ENCODE measurements around the gene TSPAN5.

DNA sequence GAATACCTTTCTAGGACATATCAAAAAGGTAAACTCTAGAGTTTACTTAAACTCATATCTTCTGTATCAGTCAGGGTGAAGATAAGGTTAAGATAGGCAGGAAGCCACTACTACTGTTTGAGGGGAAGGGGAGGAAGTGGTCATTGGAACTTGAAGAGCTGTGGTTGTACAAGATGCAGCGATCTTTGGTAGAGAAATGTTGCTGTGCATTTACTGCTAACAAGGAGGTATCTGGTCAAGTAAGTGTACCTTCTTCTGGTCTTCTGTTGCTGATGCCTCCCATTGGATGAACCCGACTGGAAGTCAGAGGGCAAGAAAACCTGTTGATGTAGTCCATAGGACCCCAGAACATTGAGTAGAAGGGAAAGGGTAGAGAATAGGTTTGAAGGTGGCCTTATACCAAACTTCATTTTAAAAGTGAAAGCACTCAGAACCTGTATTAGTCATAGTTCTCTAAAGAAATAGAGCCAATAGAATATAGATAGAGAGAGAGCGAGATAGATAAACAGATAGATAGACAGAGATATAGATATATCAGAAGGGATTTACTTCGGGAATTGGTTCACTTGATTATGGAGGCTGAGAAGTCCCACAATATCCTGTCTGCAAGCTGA lies 47.9 kb upstream of the TSPAN5 start:
- TF ChIP-seq, protein P1, sequence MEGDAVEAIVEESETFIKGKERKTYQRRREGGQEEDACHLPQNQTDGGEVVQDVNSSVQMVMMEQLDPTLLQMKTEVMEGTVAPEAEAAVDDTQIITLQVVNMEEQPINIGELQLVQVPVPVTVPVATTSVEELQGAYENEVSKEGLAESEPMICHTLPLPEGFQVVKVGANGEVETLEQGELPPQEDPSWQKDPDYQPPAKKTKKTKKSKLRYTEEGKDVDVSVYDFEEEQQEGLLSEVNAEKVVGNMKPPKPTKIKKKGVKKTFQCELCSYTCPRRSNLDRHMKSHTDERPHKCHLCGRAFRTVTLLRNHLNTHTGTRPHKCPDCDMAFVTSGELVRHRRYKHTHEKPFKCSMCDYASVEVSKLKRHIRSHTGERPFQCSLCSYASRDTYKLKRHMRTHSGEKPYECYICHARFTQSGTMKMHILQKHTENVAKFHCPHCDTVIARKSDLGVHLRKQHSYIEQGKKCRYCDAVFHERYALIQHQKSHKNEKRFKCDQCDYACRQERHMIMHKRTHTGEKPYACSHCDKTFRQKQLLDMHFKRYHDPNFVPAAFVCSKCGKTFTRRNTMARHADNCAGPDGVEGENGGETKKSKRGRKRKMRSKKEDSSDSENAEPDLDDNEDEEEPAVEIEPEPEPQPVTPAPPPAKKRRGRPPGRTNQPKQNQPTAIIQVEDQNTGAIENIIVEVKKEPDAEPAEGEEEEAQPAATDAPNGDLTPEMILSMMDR (IDR thresholded peaks at IDR 0.05): no peak
- no peak for TF ChIP-seq POLR2A (IDR thresholded peaks at IDR 0.05)
- TF ChIP-seq POLR2AphosphoS5 (IDR thresholded peaks at IDR 0.05): no peak

Measured in breast epithelium (tissue), 3 donors.